ENCODE data around the gene ELK1. TPM values are rescaled to one million over a fixed set of nuclear protein-coding genes. Genes with fewer than 3 reads are reported as not detected.

ELK1 gene
- total and polyA plus RNA-seq, 3 experiments from 2014 or later: 21.9 to 62.3 (median 60.8) TPM

- Histone ChIP-seq H3K9me3 (ENCODE audit: low read length) (no peaks in the 10 kb centered on the region), H3K36me3 (ENCODE audit: insufficient read depth, low read length) (no peaks in the 10 kb centered on the region), H3K4me1 (ENCODE audit: insufficient read depth, low read length) (peaks cover 5% of the 10 kb centered on the region), H3K27ac (ENCODE audit: low read depth, low read length) (no peak overlapping the region), H3K4me3 (ENCODE audit: low read length) (no peak overlapping the region), H3K27me3 (ENCODE audit: insufficient read depth, low read length, poor library complexity, severe bottlenecking) (no peaks in the 10 kb centered on the region)
- no peak for DNase-seq
- Mint-ChIP-seq H3K4me3 (peak overlapping the region in 6 of 7 donors; percentile 9 to 84 (median 37)), H3K27ac (peak overlapping the region in 1 of 8 donors; percentile 79), H3K36me3 (no peaks in the 10 kb centered on the region), H3K27me3 (peaks cover 19 to 22% of the 10 kb centered on the region in 2 donors), H3K9me3 (no peaks in the 10 kb centered on the region), H3K4me1 (peaks cover 0 to 18% (median 11%) of the 10 kb centered on the region in 3 donors)
- ChIA-PET CTCF (no interaction called here), POLR2A (no interaction called here)
Measured at GRCh38 chrX:47618923-47619485, 31.4 kb downstream of the ELK1 start.

- H3K27me3 ChIP-seq (ENCODE audit: insufficient read depth, low read length, poor library complexity, severe bottlenecking): no peaks in the 10 kb centered on the region
- Mint-ChIP-seq H3K4me3 (no peak overlapping the region), H3K27me3 (peaks cover 3 to 12% of the 10 kb centered on the region in 2 donors), H3K9me3 (no peaks in the 10 kb centered on the region), H3K36me3 (no peaks in the 10 kb centered on the region), H3K27ac (no peak overlapping the region), H3K4me1 (peaks cover 0 to 4% (median 0%) of the 10 kb centered on the region in 3 donors)
- CTCF ChIA-PET: no interaction called here
- POLR2A ChIA-PET: no interaction called here
- DNase-seq: no peak
- H3K9me3 ChIP-seq (ENCODE audit: low read length): no peaks in the 10 kb centered on the region
- H3K4me3 ChIP-seq (ENCODE audit: low read length): no peak overlapping the region
- no peaks in the 10 kb centered on the region for H3K4me1 ChIP-seq (ENCODE audit: insufficient read depth, low read length)
- H3K36me3 ChIP-seq (ENCODE audit: insufficient read depth, low read length): no peaks in the 10 kb centered on the region
- H3K27ac ChIP-seq (ENCODE audit: low read depth, low read length): no peak overlapping the region
Measured at GRCh38 chrX:47614618-47615017, 35.7 kb downstream of the ELK1 start.

DNA sequence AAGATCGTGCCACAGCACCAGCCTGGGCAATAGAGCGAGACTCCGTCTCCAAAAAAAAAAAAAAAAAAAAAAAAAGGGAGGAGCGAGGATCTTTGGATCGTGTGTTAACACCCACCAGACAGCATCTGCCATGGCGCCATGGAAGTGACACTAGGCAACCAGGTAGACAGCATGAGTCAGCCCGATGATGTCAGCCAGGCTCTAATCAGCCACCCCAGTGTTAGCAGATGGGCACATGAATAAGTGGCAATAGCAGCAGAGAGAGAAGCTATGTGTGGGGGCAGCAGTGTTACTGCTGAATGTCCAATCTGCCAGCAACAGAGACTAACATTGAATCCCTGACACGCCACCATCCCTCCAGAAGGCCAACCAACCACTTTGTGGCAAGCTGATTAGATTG is 37.3 kb downstream of the ELK1 start:
- H3K27ac Mint-ChIP-seq: no peak overlapping the region
- DNase-seq: no peak
- no peaks in the 10 kb centered on the region for H3K4me1 ChIP-seq (ENCODE audit: insufficient read depth, low read length)
- ChIA-PET CTCF (no interaction called here), POLR2A (no interaction called here)
- H3K9me3 ChIP-seq (ENCODE audit: low read length): no peaks in the 10 kb centered on the region
- H3K36me3 Mint-ChIP-seq: no peaks in the 10 kb centered on the region
- no peaks in the 10 kb centered on the region for H3K36me3 ChIP-seq (ENCODE audit: insufficient read depth, low read length)
- H3K27me3 ChIP-seq (ENCODE audit: insufficient read depth, low read length, poor library complexity, severe bottlenecking): no peaks in the 10 kb centered on the region
- H3K27ac ChIP-seq (ENCODE audit: low read depth, low read length): no peak overlapping the region
- H3K9me3 Mint-ChIP-seq: no peaks in the 10 kb centered on the region
- no peak overlapping the region for H3K4me3 ChIP-seq (ENCODE audit: low read length)
- H3K4me3 Mint-ChIP-seq: no peak overlapping the region
- H3K27me3 Mint-ChIP-seq: peaks cover 0 to 10% of the 10 kb centered on the region in 2 donors
- H3K4me1 Mint-ChIP-seq: no peaks in the 10 kb centered on the region

DNA sequence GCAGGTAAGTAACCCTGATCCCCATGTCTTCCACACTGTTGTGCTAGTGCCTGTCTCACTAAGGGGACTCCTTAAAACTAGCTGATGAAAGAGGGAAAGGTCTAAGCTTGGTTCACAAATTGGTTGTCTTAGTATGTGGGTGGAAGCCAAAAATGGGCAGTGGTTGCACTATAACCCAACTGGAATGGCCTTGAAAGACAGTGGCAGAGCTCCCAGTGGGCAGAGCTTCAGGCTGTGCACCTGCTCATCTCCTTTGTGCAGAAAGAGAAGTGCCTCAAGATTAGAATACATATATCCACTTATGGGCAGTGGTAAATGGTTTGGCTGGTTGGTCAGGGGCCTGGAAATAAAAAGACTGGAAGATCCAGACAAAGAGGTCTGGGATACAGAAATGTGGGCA is 37.9 kb downstream of the ELK1 start:
- Mint-ChIP-seq H3K27ac (no peak overlapping the region), H3K9me3 (no peaks in the 10 kb centered on the region)

DNA sequence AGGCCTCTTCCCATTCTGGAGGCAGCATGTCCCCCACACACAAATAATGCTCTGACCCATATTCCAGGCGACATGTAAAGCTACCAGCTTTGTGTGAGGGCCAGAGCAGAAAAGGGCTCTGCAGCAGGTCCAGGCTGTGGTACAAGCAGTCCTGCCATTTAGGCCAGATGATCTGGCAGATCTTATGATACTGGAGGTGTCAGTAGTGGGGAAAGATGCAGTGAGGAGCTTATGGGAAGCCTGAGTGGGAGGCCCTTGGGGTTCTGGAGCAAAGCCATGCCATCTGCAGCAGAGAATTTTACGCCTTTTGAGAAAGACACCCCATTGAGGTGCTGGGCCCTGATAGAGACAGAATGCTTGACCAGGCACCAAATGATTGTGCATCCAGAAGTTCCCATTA is 38.4 kb downstream of the ELK1 start:
- Mint-ChIP-seq H3K36me3 (no peaks in the 10 kb centered on the region), H3K27ac (peak overlapping the region in 1 of 8 donors; percentile 56), H3K4me3 (no peak overlapping the region), H3K4me1 (no peaks in the 10 kb centered on the region), H3K27me3 (peaks cover 0 to 9% of the 10 kb centered on the region in 2 donors), H3K9me3 (no peaks in the 10 kb centered on the region)
- ChIA-PET POLR2A (no interaction called here), CTCF (no interaction called here)
- H3K4me1 ChIP-seq (ENCODE audit: insufficient read depth, low read length): no peaks in the 10 kb centered on the region
- no peaks in the 10 kb centered on the region for H3K36me3 ChIP-seq (ENCODE audit: insufficient read depth, low read length)
- H3K9me3 ChIP-seq (ENCODE audit: low read length): no peaks in the 10 kb centered on the region
- H3K4me3 ChIP-seq (ENCODE audit: low read length): no peak overlapping the region
- no peak overlapping the region for H3K27ac ChIP-seq (ENCODE audit: low read depth, low read length)
- no peak for DNase-seq
- no peaks in the 10 kb centered on the region for H3K27me3 ChIP-seq (ENCODE audit: insufficient read depth, low read length, poor library complexity, severe bottlenecking)

More for the DNA sequence above, 37.9 kb downstream of the ELK1 start:
- Mint-ChIP-seq H3K36me3 (no peaks in the 10 kb centered on the region), H3K4me3 (no peak overlapping the region), H3K4me1 (no peaks in the 10 kb centered on the region), H3K27me3 (peaks cover 0 to 9% of the 10 kb centered on the region in 2 donors)
- Histone ChIP-seq H3K36me3 (ENCODE audit: insufficient read depth, low read length) (no peaks in the 10 kb centered on the region), H3K9me3 (ENCODE audit: low read length) (no peaks in the 10 kb centered on the region), H3K4me3 (ENCODE audit: low read length) (no peak overlapping the region), H3K27ac (ENCODE audit: low read depth, low read length) (no peak overlapping the region), H3K27me3 (ENCODE audit: insufficient read depth, low read length, poor library complexity, severe bottlenecking) (no peaks in the 10 kb centered on the region), H3K4me1 (ENCODE audit: insufficient read depth, low read length) (no peaks in the 10 kb centered on the region)
- no peak for DNase-seq
- POLR2A ChIA-PET: no interaction called here
- CTCF ChIA-PET: no interaction called here

GRCh38 chrX:47611489-47611888 is 38.9 kb downstream of the ELK1 start:
- H3K4me3 ChIP-seq (ENCODE audit: low read length): no peak overlapping the region
- no peak overlapping the region for H3K4me3 Mint-ChIP-seq
- H3K27me3 ChIP-seq (ENCODE audit: insufficient read depth, low read length, poor library complexity, severe bottlenecking): no peaks in the 10 kb centered on the region
- ChIA-PET CTCF (no interaction called here), POLR2A (no interaction called here)
- H3K36me3 Mint-ChIP-seq: no peaks in the 10 kb centered on the region
- H3K36me3 ChIP-seq (ENCODE audit: insufficient read depth, low read length): no peaks in the 10 kb centered on the region
- no peaks in the 10 kb centered on the region for H3K4me1 ChIP-seq (ENCODE audit: insufficient read depth, low read length)
- H3K27ac ChIP-seq (ENCODE audit: low read depth, low read length): no peak overlapping the region
- H3K4me1 Mint-ChIP-seq: no peaks in the 10 kb centered on the region
- peaks cover 0 to 6% of the 10 kb centered on the region in 2 donors for H3K27me3 Mint-ChIP-seq
- no peaks in the 10 kb centered on the region for H3K9me3 Mint-ChIP-seq
- no peak for DNase-seq
- H3K27ac Mint-ChIP-seq: no peak overlapping the region
- no peaks in the 10 kb centered on the region for H3K9me3 ChIP-seq (ENCODE audit: low read length)

DNA sequence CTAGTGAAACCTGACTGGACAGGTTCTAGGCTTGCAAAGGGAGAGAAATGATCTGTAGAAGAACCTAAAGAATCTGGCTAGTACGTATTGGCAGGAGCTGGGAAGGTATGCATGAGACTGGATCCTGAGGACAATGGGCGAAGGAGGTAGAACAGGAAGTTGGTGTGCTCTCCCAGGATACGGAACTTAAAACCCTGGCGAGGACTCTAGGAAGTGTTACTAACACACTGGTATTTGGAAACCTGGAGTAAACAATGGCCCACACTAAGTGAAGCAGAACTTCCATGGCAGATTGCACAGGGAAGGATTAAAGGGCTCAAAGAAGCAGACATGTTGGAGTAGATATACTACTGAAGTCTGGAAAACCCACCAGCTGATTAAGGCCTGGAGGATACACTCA is 39.9 kb downstream of the ELK1 start:
- Histone ChIP-seq H3K4me3 (ENCODE audit: low read length) (no peak overlapping the region), H3K9me3 (ENCODE audit: low read length) (no peaks in the 10 kb centered on the region), H3K36me3 (ENCODE audit: insufficient read depth, low read length) (no peaks in the 10 kb centered on the region), H3K27ac (ENCODE audit: low read depth, low read length) (no peak overlapping the region), H3K4me1 (ENCODE audit: insufficient read depth, low read length) (no peaks in the 10 kb centered on the region), H3K27me3 (ENCODE audit: insufficient read depth, low read length, poor library complexity, severe bottlenecking) (no peaks in the 10 kb centered on the region)
- H3K4me3 Mint-ChIP-seq: no peak overlapping the region
- H3K27me3 Mint-ChIP-seq: peaks cover 0 to 5% of the 10 kb centered on the region in 2 donors
- CTCF ChIA-PET: no interaction called here
- POLR2A ChIA-PET: no interaction called here
- no peaks in the 10 kb centered on the region for H3K4me1 Mint-ChIP-seq
- no peak overlapping the region for H3K27ac Mint-ChIP-seq
- H3K36me3 Mint-ChIP-seq: no peaks in the 10 kb centered on the region
- no peaks in the 10 kb centered on the region for H3K9me3 Mint-ChIP-seq
- DNase-seq: no peak

- Mint-ChIP-seq H3K27ac (peak overlapping the region in 1 of 8 donors; percentile 44), H3K27me3 (peaks cover 0 to 10% of the 10 kb centered on the region in 2 donors), H3K4me3 (no peak overlapping the region), H3K9me3 (no peaks in the 10 kb centered on the region), H3K4me1 (no peaks in the 10 kb centered on the region), H3K36me3 (no peaks in the 10 kb centered on the region)
- Histone ChIP-seq H3K4me3 (ENCODE audit: low read length) (no peak overlapping the region), H3K27me3 (ENCODE audit: insufficient read depth, low read length, poor library complexity, severe bottlenecking) (no peaks in the 10 kb centered on the region), H3K4me1 (ENCODE audit: insufficient read depth, low read length) (no peaks in the 10 kb centered on the region), H3K27ac (ENCODE audit: low read depth, low read length) (no peak overlapping the region), H3K9me3 (ENCODE audit: low read length) (no peaks in the 10 kb centered on the region), H3K36me3 (ENCODE audit: insufficient read depth, low read length) (no peaks in the 10 kb centered on the region)
- POLR2A ChIA-PET: no interaction called here
- CTCF ChIA-PET: no interaction called here
- no peak for DNase-seq
Measured at GRCh38 chrX:47608130-47608810, 42.1 kb downstream of the ELK1 start.
